ENCODE measurements around the gene MINDY4. TPM values are rescaled to one million over a fixed set of nuclear protein-coding genes. Genes with fewer than 3 reads are reported as not detected.
A peak's percentile ranks its signal among the peaks of the same experiment; 100 is the strongest.
"Not testable (repeated sequence)": the region's sequence is repeated elsewhere in the genome, so short reads cannot be mapped to it uniquely, and the experiment has no call there.

Gene MINDY4
- total RNA-seq, 1 experiment from 2014 or later = 2.1 TPM

DNA sequence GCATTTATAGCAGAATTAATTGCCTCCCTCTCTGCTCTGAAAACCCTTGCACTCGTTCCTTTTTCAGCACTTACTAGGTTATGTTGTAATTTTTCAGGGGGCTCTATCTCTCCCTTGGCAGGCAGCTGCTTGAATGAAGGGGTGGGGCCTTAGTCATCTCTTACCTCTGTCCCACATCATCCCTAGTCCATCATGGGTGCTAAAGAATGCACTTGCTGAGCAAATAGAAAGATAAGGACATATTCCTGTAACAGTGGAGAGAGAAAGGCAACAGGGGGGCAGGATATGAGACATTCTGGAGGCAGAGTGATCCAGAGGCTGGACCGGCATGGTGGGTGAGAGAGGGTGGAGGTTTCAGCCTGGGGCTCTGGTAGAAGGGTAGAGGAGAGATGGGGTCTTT is 60.0 kb downstream of the MINDY4 start:
- ChIA-PET CTCF (no interaction called here), POLR2A (no interaction called here)
- Histone ChIP-seq H3K36me3 (ENCODE audit: control insufficient read depth, insufficient read depth, low read length) (no peaks in the 10 kb centered on the region), H3K4me1 (0 out of 2 replicates have a peak, but pooled peaks cover 4% of the 10 kb centered on the region), H3K9me3 (peaks cover 29% of the 10 kb centered on the region), H3K27me3 (replicated peaks; ENCODE audit: control insufficient read depth, insufficient read depth, low read length) (no peaks in the 10 kb centered on the region), H3K4me3 (ENCODE audit: low read depth, low read length) (no peak overlapping the region)
- Mint-ChIP-seq H3K27ac (ENCODE audit: unreplicated experiment) (no peak overlapping the region), H3K9me3 (ENCODE audit: unreplicated experiment) (peaks cover 44% of the 10 kb centered on the region), H3K36me3 (ENCODE audit: insufficient read depth, unreplicated experiment) (peaks cover 6% of the 10 kb centered on the region), H3K4me3 (ENCODE audit: unreplicated experiment) (no peak overlapping the region), H3K27me3 (ENCODE audit: insufficient read depth, unreplicated experiment) (no peaks in the 10 kb centered on the region), H3K4me1 (ENCODE audit: low read depth, unreplicated experiment) (no peaks in the 10 kb centered on the region)
- no TSS peak for BruUV-seq (replicated peaks)
- DNase-seq = no peak
- TF ChIP-seq, protein P1, sequence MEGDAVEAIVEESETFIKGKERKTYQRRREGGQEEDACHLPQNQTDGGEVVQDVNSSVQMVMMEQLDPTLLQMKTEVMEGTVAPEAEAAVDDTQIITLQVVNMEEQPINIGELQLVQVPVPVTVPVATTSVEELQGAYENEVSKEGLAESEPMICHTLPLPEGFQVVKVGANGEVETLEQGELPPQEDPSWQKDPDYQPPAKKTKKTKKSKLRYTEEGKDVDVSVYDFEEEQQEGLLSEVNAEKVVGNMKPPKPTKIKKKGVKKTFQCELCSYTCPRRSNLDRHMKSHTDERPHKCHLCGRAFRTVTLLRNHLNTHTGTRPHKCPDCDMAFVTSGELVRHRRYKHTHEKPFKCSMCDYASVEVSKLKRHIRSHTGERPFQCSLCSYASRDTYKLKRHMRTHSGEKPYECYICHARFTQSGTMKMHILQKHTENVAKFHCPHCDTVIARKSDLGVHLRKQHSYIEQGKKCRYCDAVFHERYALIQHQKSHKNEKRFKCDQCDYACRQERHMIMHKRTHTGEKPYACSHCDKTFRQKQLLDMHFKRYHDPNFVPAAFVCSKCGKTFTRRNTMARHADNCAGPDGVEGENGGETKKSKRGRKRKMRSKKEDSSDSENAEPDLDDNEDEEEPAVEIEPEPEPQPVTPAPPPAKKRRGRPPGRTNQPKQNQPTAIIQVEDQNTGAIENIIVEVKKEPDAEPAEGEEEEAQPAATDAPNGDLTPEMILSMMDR (IDR thresholded peaks at IDR 0.05; ENCODE audit: insufficient read depth in 1 of 2, low read depth in 1 of 2, low read length in 1 of 2, severe bottlenecking in 1 of 2, unreplicated experiment in 1 of 2) = no peak
- intact Hi-C loops (cut with micrococcal nuclease; ENCODE audit: unreplicated experiment) = no loop called here

- Mint-ChIP-seq H3K36me3 (ENCODE audit: insufficient read depth, unreplicated experiment) (peaks cover 6% of the 10 kb centered on the region), H3K27me3 (ENCODE audit: insufficient read depth, unreplicated experiment) (no peaks in the 10 kb centered on the region), H3K4me3 (ENCODE audit: unreplicated experiment) (no peak overlapping the region), H3K9me3 (ENCODE audit: unreplicated experiment) (peaks cover 44% of the 10 kb centered on the region), H3K4me1 (ENCODE audit: low read depth, unreplicated experiment) (no peaks in the 10 kb centered on the region), H3K27ac (ENCODE audit: unreplicated experiment) (no peak overlapping the region)
- no peaks in the 10 kb centered on the region for H3K27me3 ChIP-seq (replicated peaks; ENCODE audit: control insufficient read depth, insufficient read depth, low read length)
- no peak for DNase-seq
- TF ChIP-seq, protein P1 (IDR thresholded peaks at IDR 0.05; ENCODE audit: insufficient read depth in 1 of 2, low read depth in 1 of 2, low read length in 1 of 2, severe bottlenecking in 1 of 2, unreplicated experiment in 1 of 2) = no peak
- ChIA-PET POLR2A (no interaction called here), CTCF (no interaction called here)
- 0 out of 2 replicates have a peak, but pooled peaks cover 4% of the 10 kb centered on the region for H3K4me1 ChIP-seq
- H3K36me3 ChIP-seq (ENCODE audit: control insufficient read depth, insufficient read depth, low read length) = no peaks in the 10 kb centered on the region
- H3K9me3 ChIP-seq = peaks cover 29% of the 10 kb centered on the region
- no TSS peak for BruUV-seq (replicated peaks)
- intact Hi-C loops (cut with micrococcal nuclease; ENCODE audit: unreplicated experiment) = no loop called here
- no peak overlapping the region for H3K4me3 ChIP-seq (ENCODE audit: low read depth, low read length)
Observed at GRCh38 chr7:30831936-30832335, 60.7 kb downstream of the MINDY4 start.

DNA sequence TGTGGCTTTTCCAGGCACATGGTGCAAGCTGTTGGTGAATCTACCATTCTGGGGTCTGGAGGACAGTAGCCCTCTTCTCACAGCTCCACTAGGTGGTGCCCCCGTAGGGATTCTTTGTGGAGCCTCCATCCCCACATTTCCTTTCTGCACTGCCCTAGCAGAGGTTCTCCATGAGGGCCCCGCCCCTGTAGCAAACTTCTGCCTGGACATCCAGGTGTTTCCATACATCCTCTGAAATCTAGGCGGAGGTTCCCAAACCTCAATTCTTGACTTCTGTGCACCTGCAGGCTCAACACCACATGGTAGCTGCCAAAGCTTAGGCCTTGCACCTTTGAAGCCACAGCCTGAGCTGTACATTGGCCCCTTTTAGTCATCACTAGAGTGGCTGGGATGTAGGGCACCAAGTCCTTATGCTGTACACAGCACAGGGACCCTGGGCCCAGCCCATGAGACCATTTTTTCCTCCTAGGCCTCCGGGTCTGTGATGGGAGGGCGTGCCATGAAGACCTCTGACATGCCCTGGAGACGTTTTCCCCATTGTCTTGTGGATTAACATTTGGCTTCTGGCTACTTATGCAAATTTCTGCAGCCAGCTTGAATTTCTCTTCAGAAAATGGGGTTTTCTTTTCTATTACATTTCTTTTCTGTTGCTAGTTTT is 62.9 kb downstream of the MINDY4 start:
- H3K4me1 Mint-ChIP-seq (ENCODE audit: low read depth, unreplicated experiment); H3K4me3 Mint-ChIP-seq (ENCODE audit: unreplicated experiment); H3K36me3 Mint-ChIP-seq (ENCODE audit: insufficient read depth, unreplicated experiment); H3K27me3 ChIP-seq (replicated peaks; ENCODE audit: control insufficient read depth, insufficient read depth, low read length); intact Hi-C loops (cut with micrococcal nuclease; ENCODE audit: unreplicated experiment); H3K36me3 ChIP-seq (ENCODE audit: control insufficient read depth, insufficient read depth, low read length); H3K4me3 ChIP-seq (ENCODE audit: low read depth, low read length); BruUV-seq (replicated peaks); CTCF ChIA-PET; H3K27me3 Mint-ChIP-seq (ENCODE audit: insufficient read depth, unreplicated experiment); POLR2A ChIA-PET; H3K4me1 ChIP-seq; H3K27ac Mint-ChIP-seq (ENCODE audit: unreplicated experiment): not testable (repeated sequence)
- peak in 1 of 2 experiments; percentile 18 for DNase-seq
- H3K9me3 Mint-ChIP-seq (ENCODE audit: unreplicated experiment) = peaks cover 44% of the 10 kb centered on the region
- peaks cover 29% of the 10 kb centered on the region for H3K9me3 ChIP-seq
